ENCODE measurements around the gene TMEM201.

The TMEM201 gene

GRCh38 chr1:9577423-9577822 is 11.3 kb upstream of the TMEM201 start:
- DNase-seq (ENCODE audit: low read depth in 2 of 2, low spot score in 1 of 2) = no peak

- DNase-seq (ENCODE audit: low read depth in 2 of 2, low spot score in 1 of 2) = no peak
These were observed 7.8 kb upstream of the TMEM201 start for GRCh38 chr1:9580942-9581341.

DNA sequence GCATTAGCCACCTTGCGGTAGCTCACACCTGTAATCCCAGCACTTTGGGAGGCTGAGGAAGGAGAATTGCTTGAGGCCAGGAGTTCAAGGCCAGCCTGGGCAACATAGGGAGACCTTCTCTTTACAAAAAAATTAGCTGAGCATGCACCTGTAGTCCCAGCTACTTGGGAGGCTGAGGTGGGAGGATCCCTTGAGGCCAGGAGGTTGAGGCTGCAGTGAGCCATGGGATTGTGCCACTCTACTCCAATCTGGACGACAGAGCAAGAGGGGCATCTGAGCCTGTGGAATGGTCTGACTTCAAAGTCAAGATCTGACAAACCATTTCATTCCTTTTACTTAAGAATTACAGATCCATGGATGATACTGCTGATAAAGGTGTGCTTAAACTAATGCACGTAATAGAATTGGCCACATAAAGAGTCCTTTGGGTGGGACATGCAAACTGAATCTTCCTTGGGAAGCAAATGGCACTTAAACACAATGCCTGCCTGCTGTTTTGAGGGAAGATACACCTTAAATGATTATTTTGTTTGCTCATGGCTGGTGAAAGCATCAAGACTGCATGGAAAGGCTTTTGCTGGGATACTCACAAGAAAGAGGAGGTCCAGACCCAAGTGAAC is 2.5 kb upstream of the TMEM201 start:
- no peak for DNase-seq (ENCODE audit: low read depth in 2 of 2, low spot score in 1 of 2)

DNA sequence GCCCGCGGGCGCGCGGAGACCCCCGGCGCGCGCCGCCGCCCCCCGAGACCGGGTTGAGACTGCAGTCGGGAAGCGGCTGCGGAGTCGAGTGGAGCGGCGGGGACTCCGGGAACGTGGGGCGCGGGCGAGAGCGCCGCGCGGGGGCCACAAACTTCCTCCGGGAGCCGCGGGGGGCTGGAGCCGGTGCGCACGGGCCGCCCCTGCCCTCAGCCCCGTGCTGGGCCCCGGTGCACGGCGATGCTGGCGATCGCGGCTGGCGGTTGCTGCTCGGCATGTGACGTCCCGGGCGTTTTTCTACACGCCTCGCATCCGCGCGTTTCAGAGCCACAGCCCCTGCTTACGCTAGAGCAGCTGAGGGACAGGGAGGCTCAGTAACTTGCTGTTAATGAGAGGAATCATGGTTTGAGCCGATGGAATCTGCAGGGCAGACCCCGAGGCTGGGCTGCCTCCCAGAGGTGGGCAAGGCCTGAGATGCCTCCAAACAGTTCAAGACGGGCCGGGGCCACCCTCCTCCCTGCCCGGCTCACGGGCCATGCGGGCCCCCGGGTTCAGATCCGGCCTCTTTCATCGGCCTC is 520 bp downstream of the TMEM201 start:
- peak in 1 of 2 donors; percentile 14 for DNase-seq (ENCODE audit: low read depth in 2 of 2, low spot score in 1 of 2)

DNA sequence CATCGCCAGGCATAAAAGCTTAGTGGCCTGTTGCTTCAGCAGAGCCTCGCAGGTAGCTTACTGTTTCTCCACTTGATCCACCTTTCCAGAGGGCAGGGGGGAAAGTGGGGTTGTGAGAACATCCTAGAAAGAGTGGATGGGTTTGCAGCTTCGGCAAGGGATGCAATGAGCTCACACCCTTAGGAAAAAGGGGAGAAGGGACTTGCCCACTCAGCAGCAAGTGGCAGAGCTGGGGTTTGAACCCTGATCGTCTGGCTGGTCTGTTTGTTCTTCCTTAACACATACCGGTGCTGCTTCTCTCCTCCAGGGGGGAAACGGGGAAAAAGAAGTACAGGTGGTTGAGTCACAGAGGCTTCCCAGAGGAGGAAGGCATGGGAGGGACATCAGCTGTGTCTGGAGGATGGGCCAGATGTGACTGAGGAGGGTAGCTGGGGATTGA is 1.0 kb downstream of the TMEM201 start:
- no peak for DNase-seq (ENCODE audit: low read depth in 2 of 2, low spot score in 1 of 2)

DNA sequence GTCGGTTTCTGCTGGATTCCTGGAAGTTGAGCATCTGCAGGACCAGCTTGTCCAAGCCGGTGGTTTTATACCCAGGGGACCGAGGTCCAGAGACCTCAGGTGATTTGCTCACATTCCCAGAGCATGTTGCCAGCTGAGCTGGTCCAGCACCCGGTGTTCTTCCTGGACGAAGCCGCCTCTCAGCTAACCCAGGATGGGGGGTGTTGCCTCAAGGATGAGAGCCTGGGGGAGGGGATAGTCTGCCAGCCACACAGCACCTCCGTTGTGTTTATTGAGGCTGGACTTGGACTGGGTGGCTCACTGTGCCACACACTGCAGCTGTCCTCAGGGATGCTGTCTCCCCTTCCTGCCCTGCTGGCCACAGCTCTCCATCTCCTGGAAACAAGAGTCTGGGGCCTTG is 1.5 kb downstream of the TMEM201 start:
- no peak for DNase-seq (ENCODE audit: low read depth in 2 of 2, low spot score in 1 of 2)

DNA sequence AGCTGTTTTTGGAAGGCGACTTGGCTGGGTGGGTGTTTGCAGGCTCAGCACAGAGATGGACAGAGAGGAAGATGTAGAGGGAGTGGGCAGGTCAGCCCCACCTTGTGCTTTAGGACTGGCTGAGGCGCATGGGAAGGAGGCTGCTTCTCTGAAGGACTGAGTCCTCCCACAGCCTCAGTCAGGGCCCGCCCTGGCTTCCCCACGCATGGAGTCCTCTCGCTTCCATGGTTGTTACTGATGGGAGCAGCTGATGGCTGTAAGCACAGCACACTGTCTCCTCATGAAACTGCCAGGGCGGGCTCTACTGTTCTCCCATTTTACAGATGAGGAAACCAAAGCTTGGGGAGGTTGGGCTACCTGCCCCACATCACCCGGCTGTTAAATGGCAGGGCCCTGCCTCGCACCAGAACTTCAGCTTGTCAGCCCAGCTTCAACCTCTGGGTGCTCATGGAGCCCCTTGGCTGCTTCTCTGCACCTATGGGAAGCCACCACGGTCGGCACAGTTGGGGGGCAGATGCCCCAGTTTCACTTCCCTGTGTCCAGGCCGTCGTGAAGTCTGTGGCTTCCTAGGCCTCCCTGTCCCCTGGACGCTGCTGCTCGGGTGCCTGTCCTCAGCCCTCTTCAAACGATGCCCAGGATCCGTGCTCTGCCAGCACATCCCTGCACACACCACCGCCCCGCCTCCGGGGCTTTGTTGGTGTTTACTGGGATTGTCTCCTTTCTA is 2.4 kb downstream of the TMEM201 start:
- no peak for DNase-seq (ENCODE audit: low read depth in 2 of 2, low spot score in 1 of 2)

- DNase-seq (ENCODE audit: low read depth in 2 of 2, low spot score in 1 of 2) = no peak
These were observed 3.2 kb downstream of the TMEM201 start for GRCh38 chr1:9591669-9592509.

- no peak for DNase-seq (ENCODE audit: low read depth in 2 of 2, low spot score in 1 of 2)
These were observed 3.9 kb downstream of the TMEM201 start for GRCh38 chr1:9592510-9593075.

DNA sequence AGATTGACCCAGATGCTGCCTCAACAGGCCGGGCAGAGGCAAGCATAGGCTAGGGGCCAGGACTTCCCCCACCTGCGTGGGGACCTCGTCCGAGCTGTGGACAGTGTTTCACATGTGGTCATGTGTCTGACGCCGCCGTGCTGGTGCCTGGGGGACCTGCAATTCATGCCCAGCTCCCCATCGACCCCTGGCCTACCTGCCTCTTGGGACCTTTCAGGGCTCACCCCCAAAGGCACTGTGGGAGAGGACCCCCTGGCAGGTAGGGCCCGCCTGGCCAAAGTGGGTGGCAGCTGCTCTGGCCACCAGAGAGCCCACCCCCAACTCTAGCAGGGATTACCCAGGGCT is 4.4 kb downstream of the TMEM201 start:
- DNase-seq (ENCODE audit: low read depth in 2 of 2, low spot score in 1 of 2) = no peak

DNA sequence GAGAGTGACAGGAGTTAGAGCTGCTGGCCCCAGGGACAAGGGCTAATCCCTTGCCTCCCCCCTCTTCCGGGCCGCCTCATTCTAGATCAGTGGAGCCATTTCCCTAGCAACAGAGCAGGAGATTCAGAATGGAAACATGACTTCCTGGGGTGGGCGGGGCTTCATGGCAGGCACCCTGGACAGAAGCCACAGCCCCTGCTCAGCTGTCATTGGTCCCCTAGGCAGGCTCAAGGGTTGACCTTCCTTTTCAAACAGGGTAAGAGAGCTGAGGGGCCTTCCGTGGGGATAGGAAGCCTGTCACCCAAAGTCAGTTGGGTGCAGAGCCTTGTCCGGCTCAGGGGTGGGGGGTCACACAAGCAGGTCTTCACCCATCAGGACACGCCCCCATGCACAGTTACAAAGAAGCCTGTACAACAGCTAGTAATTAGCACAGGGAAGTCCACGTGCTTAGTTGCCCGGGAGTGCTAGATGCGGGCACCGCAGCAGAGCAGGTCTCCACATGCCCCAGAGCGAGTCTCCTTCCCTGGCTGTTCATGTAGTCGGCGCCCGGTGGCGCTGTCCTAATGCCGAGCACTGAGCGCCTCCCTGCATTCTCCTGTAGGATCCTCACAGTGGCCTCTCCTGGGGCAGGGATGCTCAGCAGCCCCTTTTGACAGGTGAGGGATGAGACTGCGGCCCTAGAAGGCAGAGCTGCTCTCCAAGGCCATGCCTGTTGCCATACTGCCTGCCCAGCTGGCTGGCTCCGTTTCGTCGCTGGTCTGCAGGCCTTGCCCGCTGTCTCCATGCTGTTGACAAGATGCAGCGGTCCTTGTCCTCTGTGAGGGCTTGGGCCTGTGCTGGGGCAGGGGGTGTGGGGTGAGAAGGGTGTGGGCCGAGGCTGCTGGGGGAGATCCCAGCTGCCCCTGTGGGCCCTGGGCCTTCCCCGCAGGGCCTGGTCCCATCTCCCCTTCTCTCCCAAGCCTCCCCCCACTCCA is 5.1 kb downstream of the TMEM201 start:
- no peak for DNase-seq (ENCODE audit: low read depth in 2 of 2, low spot score in 1 of 2)

DNA sequence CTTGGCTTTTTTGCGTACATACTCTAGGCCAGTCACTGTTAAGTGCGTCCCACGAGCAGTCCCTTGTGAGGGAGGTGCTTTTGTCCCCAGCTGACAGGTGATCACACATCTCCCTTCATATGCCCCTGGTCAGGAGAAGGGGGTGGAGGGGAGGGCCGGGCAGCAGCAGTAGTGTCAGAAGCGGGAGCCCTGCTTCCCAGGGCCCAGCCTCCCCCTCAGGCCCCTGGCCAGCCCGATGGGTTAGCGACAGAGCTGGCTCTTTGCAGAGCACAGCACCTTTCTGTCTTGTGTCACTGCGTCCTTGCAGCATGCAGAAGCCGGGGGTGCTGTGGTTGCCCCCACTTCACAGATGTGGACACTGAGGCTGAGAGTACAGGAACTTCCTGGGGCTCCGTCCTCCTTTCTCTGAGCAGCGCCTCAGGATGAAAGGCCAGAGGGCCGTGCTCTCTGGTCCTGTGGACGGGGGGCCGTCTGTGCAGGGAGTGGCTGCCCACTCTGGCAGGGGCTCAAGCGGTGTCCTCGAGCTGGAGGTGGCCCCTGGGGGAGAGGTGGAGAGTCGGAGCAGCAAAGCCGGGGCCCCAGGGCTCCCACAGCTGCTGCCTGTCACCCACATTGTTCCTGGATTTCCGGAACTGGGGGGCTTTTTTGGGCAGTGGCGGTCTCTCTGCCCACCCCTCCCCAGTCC is 5.9 kb downstream of the TMEM201 start:
- no peak for DNase-seq (ENCODE audit: low read depth in 2 of 2, low spot score in 1 of 2)

GRCh38 chr1:9595156-9595967 is 6.7 kb downstream of the TMEM201 start:
- no peak for DNase-seq (ENCODE audit: low read depth in 2 of 2, low spot score in 1 of 2)

GRCh38 chr1:9595968-9596340 is 7.2 kb downstream of the TMEM201 start:
- no peak for DNase-seq (ENCODE audit: low read depth in 2 of 2, low spot score in 1 of 2)

- DNase-seq (ENCODE audit: low read depth in 2 of 2, low spot score in 1 of 2) = no peak
These were observed 7.9 kb downstream of the TMEM201 start for GRCh38 chr1:9596415-9597123.

- no peak for DNase-seq (ENCODE audit: low read depth in 2 of 2, low spot score in 1 of 2)
These were observed 8.9 kb downstream of the TMEM201 start for GRCh38 chr1:9597361-9598315.

DNA sequence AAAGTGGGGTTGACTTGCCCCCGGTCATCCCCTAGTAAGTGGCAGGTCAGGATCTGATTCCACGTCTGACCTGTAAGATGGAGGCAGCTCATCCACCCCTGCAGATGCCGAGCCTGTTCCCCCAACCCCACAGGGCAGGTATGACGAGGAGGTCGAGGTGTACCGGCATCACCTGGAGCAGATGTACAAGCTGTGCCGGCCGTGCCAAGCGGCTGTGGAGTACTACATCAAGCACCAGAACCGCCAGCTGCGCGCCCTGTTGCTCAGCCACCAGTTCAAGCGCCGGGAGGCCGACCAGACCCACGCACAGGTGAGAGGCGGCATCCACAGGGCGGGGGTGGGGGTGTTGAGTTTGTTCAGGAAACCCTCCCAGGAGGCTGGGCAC is 9.6 kb downstream of the TMEM201 start:
- no peak for DNase-seq (ENCODE audit: low read depth in 2 of 2, low spot score in 1 of 2)

Data from stimulated activated CD8-positive, alpha-beta memory T cell treated with anti-CD3 and anti-CD28 coated beads, Interleukin-4, amount 100 ng/mL, for 4 hours (primary cell).